Neural progenitor cell (in vitro differentiated cells): ENCODE results near the gene HOXC5. TPM values are rescaled to one million over a fixed set of nuclear protein-coding genes. Genes with fewer than 3 reads are reported as not detected.

Experiments
- DNase-seq: peaks from one replicate; pipeline ENCODE4 v3.0.0-alpha.2; 2016; ENCODE audit warnings: low spot score
- H2AFZ ChIP-seq: fragments of 200-600 bp; sonication (generic); replicated peaks from 2 replicates; pipeline ENCODE4 v1.6.1; 2016; ENCODE audit warnings: antibody characterized with exemption
- H3F3A ChIP-seq: fragments of 200-600 bp; sonication (generic); 2 replicates; pipeline ENCODE4 v1.6.1; 2016; ENCODE audit warnings: antibody characterized with exemption, low read depth
- H3K27ac ChIP-seq: fragments of 200-600 bp; sonication (generic); 2 replicates; pipeline ENCODE4 v1.5.1; 2016; ENCODE audit warnings: mild to moderate bottlenecking
- H3K27me3 ChIP-seq: fragments of 200-600 bp; sonication (generic); 2 replicates; pipeline ENCODE4 v1.6.1; 2016; ENCODE audit warnings: mild to moderate bottlenecking, moderate library complexity
- H3K36me3 ChIP-seq: fragments of 200-600 bp; sonication (generic); 2 replicates; pipeline ENCODE4 v1.5.1; 2016
- H3K4me1 ChIP-seq: fragments of 200-600 bp; sonication (generic); 2 replicates; pipeline ENCODE4 v1.6.1; 2016; ENCODE audit warnings: mixed run types
- H3K4me2 ChIP-seq: fragments of 200-600 bp; sonication (generic); 2 replicates; pipeline ENCODE4 v1.6.1; 2016
- H3K4me3 ChIP-seq: fragments of 200-600 bp; sonication (generic); 2 replicates; pipeline ENCODE4 v1.5.1; 2016
- H3K79me2 ChIP-seq: fragments of 200-600 bp; sonication (generic); 2 replicates; pipeline ENCODE4 v1.6.1; 2016; ENCODE audit warnings: low read depth
- H3K9ac ChIP-seq: fragments of 200-600 bp; sonication (generic); 2 replicates; pipeline ENCODE4 v1.6.1; 2016
- H3K9me3 ChIP-seq: fragments of 200-600 bp; sonication (generic); 2 replicates; pipeline ENCODE4 v1.5.1; 2016; ENCODE audit warnings: low read depth
- H4K20me1 ChIP-seq: fragments of 200-600 bp; sonication (generic); 2 replicates; pipeline ENCODE4 v1.6.1; 2016; ENCODE audit warnings: low read depth
- H3K27ac Mint-ChIP-seq: 3 replicates; pipeline ENCODE4 v1.8.0; 2021; ENCODE audit warnings: mixed read lengths
- H3K27me3 Mint-ChIP-seq: 2 replicates; pipeline ENCODE4 v1.8.0; 2022; ENCODE audit warnings: low read depth, mild to moderate bottlenecking, inconsistent platforms, moderate library complexity, mixed read lengths; ENCODE audit not compliant: insufficient read depth
- H3K36me3 Mint-ChIP-seq: 3 replicates; pipeline ENCODE4 v1.8.0; 2021; ENCODE audit warnings: mixed read lengths
- H3K4me1 Mint-ChIP-seq: 3 replicates; pipeline ENCODE4 v1.8.0; 2021; ENCODE audit warnings: mixed read lengths
- H3K4me3 Mint-ChIP-seq: 3 replicates; pipeline ENCODE4 v1.8.0; 2021; ENCODE audit warnings: mild to moderate bottlenecking, moderate library complexity, mixed read lengths
- H3K9me3 Mint-ChIP-seq: 3 replicates; pipeline ENCODE4 v1.8.0; 2020; ENCODE audit warnings: mixed read lengths
- EZH2 ChIP-seq: fragments of 200-600 bp; sonication (generic); IDR thresholded peaks from 2 replicates; pipeline ENCODE4 v1.6.1; 2017; ENCODE audit warnings: antibody characterized with exemption, mild to moderate bottlenecking, moderate library complexity
- EZH2phosphoT487 ChIP-seq: fragments of 200-600 bp; sonication (generic); IDR thresholded peaks from 2 replicates; pipeline ENCODE4 v1.6.1; 2017; ENCODE audit warnings: antibody characterized with exemption
- total RNA-seq: library from RNA; depleted of rRNA; stranded (reverse); fragments of >200 nt; gene quantifications from 2 replicates; pipeline ENCODE4 v1.2.3, GENCODE V29; 2015; ENCODE audit warnings: low replicate concordance
- TF ChIP-seq, protein P1 (sequence below): fragments of 200-600 bp; sonication (generic); IDR thresholded peaks from 2 replicates; pipeline ENCODE4 v1.5.1; 2017; ENCODE audit warnings: antibody characterized with exemption, mild to moderate bottlenecking

HOXC5 gene
- total RNA-seq, 1 donor from 2014 or later, result not detected

DNA sequence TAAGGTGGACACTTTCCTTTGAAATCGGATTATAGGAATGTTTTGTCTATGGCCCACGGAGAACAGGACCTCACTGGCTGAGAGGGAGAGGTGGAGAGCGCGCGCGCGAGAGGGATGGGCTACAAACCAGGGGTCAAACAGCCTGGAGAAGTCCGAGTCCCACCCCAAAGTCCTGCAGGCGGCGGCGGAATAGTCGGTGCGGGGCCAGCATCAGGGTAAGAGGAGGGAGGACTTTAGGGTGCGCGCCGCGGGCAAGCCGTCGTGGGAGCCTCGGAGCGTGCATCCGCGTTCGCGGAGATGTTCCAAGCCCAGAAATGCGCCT lies 27.4 kb upstream of the HOXC5 start:
- no peak overlapping the region for H3K4me3 Mint-ChIP-seq
- Histone ChIP-seq H2AFZ (no peak overlapping the region), H3F3A (no peaks in the 10 kb centered on the region), H3K9me3 (no peaks in the 10 kb centered on the region), H3K9ac (no peak overlapping the region), H3K4me1 (no peaks in the 10 kb centered on the region), H3K4me3 (no peak overlapping the region), H3K4me2 (no peak overlapping the region), H3K36me3 (no peaks in the 10 kb centered on the region), H3K79me2 (no peaks in the 10 kb centered on the region), H3K27me3 (peaks cover 100% of the 10 kb centered on the region), H3K27ac (no peak overlapping the region), H4K20me1 (peaks cover 87% of the 10 kb centered on the region)
- H3K9me3 Mint-ChIP-seq, result peaks cover 2% of the 10 kb centered on the region
- H3K27ac Mint-ChIP-seq, result no peak overlapping the region
- DNase-seq, result no peak
- peaks cover 93% of the 10 kb centered on the region for H3K27me3 Mint-ChIP-seq
- peaks cover 4% of the 10 kb centered on the region for H3K4me1 Mint-ChIP-seq
- TF ChIP-seq EZH2, result peak; percentile 76
- no peak for TF ChIP-seq EZH2phosphoT487
- H3K36me3 Mint-ChIP-seq, result no peaks in the 10 kb centered on the region

DNA sequence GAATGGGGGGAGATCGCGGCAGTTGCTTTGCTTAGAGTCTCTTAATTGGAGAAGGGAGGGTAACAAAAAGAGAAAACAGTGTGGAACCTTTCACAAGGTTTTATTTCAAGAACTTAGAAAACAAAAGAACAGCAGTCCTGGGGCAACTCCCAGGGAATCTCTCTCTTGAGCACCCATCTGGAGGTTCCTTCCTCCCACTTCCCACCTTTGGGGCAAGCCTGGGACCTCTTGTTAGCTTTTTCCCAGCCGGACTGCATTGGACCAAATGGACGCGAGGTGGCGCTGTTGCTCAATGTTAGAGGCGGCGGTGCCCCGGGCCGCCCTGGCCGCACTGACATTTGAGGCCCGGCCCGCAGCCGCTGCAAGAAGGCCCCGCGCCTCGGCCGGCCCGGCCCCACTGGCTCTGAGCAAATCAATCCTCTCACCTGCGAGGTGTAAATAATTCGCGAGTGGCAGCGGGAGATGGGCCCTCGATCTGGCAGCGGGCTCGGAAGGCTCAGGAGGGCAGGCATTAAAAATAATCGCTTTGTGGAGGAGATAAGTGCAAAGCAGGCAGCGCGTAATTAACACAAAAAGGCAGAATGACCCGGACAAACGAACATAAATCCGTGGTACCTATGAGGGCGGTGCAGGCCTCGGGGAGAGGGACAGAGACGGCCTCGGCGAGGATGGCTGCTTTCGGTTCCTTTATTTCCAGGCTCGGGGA lies 26.8 kb upstream of the HOXC5 start:
- DNase-seq, result peak; percentile 96
- Mint-ChIP-seq H3K4me3 (no peak overlapping the region), H3K36me3 (no peaks in the 10 kb centered on the region), H3K4me1 (peaks cover 4% of the 10 kb centered on the region), H3K27me3 (peaks cover 92% of the 10 kb centered on the region), H3K27ac (no peak overlapping the region), H3K9me3 (peaks cover 2% of the 10 kb centered on the region)
- H3K4me1 ChIP-seq, result no peaks in the 10 kb centered on the region
- no peak overlapping the region for H3K4me2 ChIP-seq
- peak; percentile 86 for TF ChIP-seq EZH2phosphoT487
- TF ChIP-seq, protein P1, sequence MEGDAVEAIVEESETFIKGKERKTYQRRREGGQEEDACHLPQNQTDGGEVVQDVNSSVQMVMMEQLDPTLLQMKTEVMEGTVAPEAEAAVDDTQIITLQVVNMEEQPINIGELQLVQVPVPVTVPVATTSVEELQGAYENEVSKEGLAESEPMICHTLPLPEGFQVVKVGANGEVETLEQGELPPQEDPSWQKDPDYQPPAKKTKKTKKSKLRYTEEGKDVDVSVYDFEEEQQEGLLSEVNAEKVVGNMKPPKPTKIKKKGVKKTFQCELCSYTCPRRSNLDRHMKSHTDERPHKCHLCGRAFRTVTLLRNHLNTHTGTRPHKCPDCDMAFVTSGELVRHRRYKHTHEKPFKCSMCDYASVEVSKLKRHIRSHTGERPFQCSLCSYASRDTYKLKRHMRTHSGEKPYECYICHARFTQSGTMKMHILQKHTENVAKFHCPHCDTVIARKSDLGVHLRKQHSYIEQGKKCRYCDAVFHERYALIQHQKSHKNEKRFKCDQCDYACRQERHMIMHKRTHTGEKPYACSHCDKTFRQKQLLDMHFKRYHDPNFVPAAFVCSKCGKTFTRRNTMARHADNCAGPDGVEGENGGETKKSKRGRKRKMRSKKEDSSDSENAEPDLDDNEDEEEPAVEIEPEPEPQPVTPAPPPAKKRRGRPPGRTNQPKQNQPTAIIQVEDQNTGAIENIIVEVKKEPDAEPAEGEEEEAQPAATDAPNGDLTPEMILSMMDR, result peak; percentile 98
- TF ChIP-seq EZH2, result peak; percentile 97
- no peaks in the 10 kb centered on the region for H3K9me3 ChIP-seq
- no peaks in the 10 kb centered on the region for H3K36me3 ChIP-seq
- no peak overlapping the region for H3K27ac ChIP-seq
- no peaks in the 10 kb centered on the region for H3K79me2 ChIP-seq
- H3K4me3 ChIP-seq, result no peak overlapping the region
- no peak overlapping the region for H3K9ac ChIP-seq
- peaks cover 1% of the 10 kb centered on the region for H3F3A ChIP-seq
- peaks cover 100% of the 10 kb centered on the region for H3K27me3 ChIP-seq
- H4K20me1 ChIP-seq, result peaks cover 87% of the 10 kb centered on the region
- H2AFZ ChIP-seq, result no peak overlapping the region

DNA sequence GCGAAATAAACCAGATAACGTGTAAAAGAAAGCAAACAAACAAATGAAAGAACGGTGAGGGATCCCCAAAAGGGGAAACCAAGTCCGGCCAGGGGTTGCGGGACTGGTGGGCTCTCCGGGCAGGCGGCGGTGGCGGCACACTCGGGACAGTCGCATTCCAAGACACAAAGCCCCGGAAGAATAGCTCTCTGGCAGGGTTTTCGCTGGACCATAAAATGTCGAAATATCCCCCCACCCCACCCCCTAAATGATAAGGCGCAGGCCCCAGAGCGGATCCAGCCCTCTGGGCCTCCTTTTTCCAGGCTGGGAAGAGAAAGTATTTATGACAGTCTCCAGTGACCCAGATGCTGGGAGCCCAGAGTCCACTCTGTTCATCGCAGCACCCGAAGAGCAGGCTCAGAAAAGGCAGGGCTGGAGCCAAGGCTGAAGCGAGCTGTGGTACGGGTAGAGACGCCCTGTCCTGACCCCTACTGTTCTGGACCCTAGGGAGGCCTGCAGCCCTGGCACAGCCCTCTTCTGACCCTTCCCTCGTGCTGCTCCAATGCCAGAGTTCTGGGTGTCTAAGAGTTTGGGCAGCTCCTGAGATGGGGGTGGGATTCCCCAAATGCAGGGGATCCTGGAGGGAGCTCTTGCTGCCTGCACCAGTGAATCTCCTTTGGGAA lies 26.2 kb upstream of the HOXC5 start:
- H3K27me3 Mint-ChIP-seq, result peaks cover 92% of the 10 kb centered on the region
- H2AFZ ChIP-seq, result no peak overlapping the region

More for the DNA sequence above, 26.2 kb upstream of the HOXC5 start:
- peaks cover 84% of the 10 kb centered on the region for H4K20me1 ChIP-seq
- H3K9me3 ChIP-seq, result no peaks in the 10 kb centered on the region
- H3K79me2 ChIP-seq, result no peaks in the 10 kb centered on the region
- H3K9me3 Mint-ChIP-seq, result peaks cover 2% of the 10 kb centered on the region
- H3K4me1 Mint-ChIP-seq, result peaks cover 4% of the 10 kb centered on the region
- no peak overlapping the region for H3K9ac ChIP-seq
- H3K4me3 ChIP-seq, result no peak overlapping the region
- H3K27me3 ChIP-seq, result peaks cover 100% of the 10 kb centered on the region
- TF ChIP-seq EZH2, result no peak
- TF ChIP-seq, protein P1, result no peak
- H3K27ac ChIP-seq, result no peak overlapping the region
- H3K4me1 ChIP-seq, result no peaks in the 10 kb centered on the region
- no peaks in the 10 kb centered on the region for H3K36me3 ChIP-seq
- H3K27ac Mint-ChIP-seq, result no peak overlapping the region
- no peak overlapping the region for H3K4me2 ChIP-seq
- no peak for DNase-seq
- peaks cover 3% of the 10 kb centered on the region for H3F3A ChIP-seq
- no peak overlapping the region for H3K4me3 Mint-ChIP-seq
- no peaks in the 10 kb centered on the region for H3K36me3 Mint-ChIP-seq
